DOHH2 (cell line): Measurements from ENCODE around the gene ITGA1.

Experiments used
- EZH2phosphoT487 ChIP-seq: fragments of 200-600 bp; sonication (generic); IDR thresholded peaks from 2 replicates; pipeline ENCODE4 v1.6.1; 2017; ENCODE audit warnings: borderline replicate concordance, mild to moderate bottlenecking, antibody characterized with exemption, low read length, moderate library complexity, mixed read lengths
- TF ChIP-seq, protein P1 (sequence below): fragments of 200-600 bp; sonication (generic); IDR thresholded peaks from one replicate; pipeline ENCODE4 v1.5.1; 2014; ENCODE audit warnings: antibody characterized with exemption, mild to moderate bottlenecking, low read depth, low read length; ENCODE audit not compliant: poor library complexity, severe bottlenecking

DNA sequence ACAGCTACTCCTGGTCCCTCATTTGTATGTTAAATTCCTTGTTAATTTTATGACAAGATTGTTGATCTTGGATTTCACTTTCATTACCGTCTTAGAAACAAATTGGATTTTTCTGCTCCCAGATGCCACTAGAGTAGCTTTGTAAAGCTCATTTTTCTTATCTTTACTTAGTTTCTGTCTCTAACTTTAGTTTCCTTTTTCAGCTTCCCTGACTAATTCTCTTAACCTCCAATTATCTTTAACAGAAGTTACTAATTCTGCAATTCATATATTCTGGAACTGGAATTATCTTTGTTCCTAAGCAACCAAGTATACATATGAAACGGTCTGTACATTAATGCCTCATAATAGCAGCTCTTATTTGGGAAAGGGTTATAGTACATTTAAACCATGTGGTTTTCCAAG is 16.7 kb downstream of the ITGA1 start:
- TF ChIP-seq, protein P1, sequence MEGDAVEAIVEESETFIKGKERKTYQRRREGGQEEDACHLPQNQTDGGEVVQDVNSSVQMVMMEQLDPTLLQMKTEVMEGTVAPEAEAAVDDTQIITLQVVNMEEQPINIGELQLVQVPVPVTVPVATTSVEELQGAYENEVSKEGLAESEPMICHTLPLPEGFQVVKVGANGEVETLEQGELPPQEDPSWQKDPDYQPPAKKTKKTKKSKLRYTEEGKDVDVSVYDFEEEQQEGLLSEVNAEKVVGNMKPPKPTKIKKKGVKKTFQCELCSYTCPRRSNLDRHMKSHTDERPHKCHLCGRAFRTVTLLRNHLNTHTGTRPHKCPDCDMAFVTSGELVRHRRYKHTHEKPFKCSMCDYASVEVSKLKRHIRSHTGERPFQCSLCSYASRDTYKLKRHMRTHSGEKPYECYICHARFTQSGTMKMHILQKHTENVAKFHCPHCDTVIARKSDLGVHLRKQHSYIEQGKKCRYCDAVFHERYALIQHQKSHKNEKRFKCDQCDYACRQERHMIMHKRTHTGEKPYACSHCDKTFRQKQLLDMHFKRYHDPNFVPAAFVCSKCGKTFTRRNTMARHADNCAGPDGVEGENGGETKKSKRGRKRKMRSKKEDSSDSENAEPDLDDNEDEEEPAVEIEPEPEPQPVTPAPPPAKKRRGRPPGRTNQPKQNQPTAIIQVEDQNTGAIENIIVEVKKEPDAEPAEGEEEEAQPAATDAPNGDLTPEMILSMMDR = no peak
- no peak for TF ChIP-seq EZH2phosphoT487
